ENCODE data around the gene POLR2L. TPM values are rescaled to one million over a fixed set of nuclear protein-coding genes. Genes with fewer than 3 reads are reported as not detected.

Gene POLR2L
- total and polyA plus RNA-seq, 2 of the 13 experiments (the other 11 are each of a cell fraction or from before 2014, with no cell fraction given): 104 to 114 TPM

DNA sequence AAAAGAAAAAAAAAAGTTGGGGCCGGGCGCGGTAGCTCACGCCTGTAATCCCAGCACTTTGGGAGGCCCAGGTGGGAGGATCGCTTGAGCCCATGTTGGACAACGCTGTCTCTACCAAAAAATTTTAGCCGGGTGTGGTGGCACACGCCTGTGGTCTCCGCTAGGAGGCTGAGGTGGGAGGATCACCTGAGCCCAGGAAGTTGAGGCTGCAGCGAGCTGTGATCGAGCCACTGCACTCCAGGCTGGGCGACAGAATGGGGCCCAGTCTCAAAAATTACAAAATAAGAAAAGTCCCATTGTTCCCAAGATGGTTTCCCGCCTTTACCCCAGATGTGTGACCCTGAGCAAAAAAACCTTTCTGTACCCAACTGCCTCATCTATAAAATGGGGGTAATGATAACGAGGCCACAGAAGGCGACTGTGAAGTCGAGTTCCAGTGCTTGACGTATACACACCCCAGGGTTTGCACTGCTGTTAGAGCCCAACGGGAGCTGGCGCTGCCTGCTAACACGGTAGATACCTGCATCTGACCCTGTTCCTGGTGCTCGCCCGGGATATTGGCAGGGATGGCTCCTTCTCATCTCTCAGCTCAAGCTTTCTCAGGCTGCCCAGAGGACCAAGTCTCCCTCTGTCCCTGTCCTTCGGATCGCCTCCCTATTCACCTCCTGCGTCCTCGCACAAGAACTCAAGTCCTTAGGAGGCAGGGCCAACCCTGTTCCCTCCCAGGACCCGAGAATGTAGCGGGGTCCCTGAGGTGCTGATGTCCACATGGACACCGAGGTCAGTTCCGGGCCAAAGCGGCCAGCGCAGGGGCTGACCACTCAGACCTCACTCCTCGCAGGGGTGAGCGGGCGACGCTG is 33.7 kb downstream of the POLR2L start (continued):
- 0 out of 2 replicates have a peak, but pooled peaks have one; percentile 62 for TF ChIP-seq MTF2 (CRISPR knock-in tag; IDR thresholded peaks at IDR 0.05; ENCODE audit: borderline replicate concordance)
- no peak for TF ChIP-seq NCOA5 (CRISPR knock-in tag; IDR thresholded peaks at IDR 0.05)
- TF ChIP-seq ZNF205 (CRISPR knock-in tag; IDR thresholded peaks at IDR 0.05): no peak
- 0 out of 2 replicates have a peak, but pooled peaks have one; percentile 42 for TF ChIP-seq ZNF224 (CRISPR knock-in tag; IDR thresholded peaks at IDR 0.05)
- TF ChIP-seq, protein P1, sequence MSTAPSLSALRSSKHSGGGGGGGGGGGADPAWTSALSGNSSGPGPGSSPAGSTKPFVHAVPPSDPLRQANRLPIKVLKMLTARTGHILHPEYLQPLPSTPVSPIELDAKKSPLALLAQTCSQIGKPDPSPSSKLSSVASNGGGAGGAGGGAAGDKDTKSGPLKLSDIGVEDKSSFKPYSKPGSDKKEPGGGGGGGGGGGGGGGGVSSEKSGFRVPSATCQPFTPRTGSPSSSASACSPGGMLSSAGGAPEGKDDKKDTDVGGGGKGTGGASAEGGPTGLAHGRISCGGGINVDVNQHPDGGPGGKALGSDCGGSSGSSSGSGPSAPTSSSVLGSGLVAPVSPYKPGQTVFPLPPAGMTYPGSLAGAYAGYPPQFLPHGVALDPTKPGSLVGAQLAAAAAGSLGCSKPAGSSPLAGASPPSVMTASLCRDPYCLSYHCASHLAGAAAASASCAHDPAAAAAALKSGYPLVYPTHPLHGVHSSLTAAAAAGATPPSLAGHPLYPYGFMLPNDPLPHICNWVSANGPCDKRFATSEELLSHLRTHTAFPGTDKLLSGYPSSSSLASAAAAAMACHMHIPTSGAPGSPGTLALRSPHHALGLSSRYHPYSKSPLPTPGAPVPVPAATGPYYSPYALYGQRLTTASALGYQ (CRISPR knock-in tag; IDR thresholded peaks at IDR 0.05): 0 out of 2 replicates have a peak, but pooled peaks have one; percentile 23
- TF ChIP-seq, protein P2, sequence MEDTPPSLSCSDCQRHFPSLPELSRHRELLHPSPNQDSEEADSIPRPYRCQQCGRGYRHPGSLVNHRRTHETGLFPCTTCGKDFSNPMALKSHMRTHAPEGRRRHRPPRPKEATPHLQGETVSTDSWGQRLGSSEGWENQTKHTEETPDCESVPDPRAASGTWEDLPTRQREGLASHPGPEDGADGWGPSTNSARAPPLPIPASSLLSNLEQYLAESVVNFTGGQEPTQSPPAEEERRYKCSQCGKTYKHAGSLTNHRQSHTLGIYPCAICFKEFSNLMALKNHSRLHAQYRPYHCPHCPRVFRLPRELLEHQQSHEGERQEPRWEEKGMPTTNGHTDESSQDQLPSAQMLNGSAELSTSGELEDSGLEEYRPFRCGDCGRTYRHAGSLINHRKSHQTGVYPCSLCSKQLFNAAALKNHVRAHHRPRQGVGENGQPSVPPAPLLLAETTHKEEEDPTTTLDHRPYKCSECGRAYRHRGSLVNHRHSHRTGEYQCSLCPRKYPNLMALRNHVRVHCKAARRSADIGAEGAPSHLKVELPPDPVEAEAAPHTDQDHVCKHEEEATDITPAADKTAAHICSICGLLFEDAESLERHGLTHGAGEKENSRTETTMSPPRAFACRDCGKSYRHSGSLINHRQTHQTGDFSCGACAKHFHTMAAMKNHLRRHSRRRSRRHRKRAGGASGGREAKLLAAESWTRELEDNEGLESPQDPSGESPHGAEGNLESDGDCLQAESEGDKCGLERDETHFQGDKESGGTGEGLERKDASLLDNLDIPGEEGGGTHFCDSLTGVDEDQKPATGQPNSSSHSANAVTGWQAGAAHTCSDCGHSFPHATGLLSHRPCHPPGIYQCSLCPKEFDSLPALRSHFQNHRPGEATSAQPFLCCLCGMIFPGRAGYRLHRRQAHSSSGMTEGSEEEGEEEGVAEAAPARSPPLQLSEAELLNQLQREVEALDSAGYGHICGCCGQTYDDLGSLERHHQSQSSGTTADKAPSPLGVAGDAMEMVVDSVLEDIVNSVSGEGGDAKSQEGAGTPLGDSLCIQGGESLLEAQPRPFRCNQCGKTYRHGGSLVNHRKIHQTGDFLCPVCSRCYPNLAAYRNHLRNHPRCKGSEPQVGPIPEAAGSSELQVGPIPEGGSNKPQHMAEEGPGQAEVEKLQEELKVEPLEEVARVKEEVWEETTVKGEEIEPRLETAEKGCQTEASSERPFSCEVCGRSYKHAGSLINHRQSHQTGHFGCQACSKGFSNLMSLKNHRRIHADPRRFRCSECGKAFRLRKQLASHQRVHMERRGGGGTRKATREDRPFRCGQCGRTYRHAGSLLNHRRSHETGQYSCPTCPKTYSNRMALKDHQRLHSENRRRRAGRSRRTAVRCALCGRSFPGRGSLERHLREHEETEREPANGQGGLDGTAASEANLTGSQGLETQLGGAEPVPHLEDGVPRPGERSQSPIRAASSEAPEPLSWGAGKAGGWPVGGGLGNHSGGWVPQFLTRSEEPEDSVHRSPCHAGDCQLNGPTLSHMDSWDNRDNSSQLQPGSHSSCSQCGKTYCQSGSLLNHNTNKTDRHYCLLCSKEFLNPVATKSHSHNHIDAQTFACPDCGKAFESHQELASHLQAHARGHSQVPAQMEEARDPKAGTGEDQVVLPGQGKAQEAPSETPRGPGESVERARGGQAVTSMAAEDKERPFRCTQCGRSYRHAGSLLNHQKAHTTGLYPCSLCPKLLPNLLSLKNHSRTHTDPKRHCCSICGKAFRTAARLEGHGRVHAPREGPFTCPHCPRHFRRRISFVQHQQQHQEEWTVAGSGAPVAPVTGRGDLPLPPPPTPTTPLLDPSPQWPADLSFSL (CRISPR knock-in tag; IDR thresholded peaks at IDR 0.05): no peak
- TF ChIP-seq ZNF263 (CRISPR knock-in tag; IDR thresholded peaks at IDR 0.05): 0 out of 2 replicates have a peak, but pooled peaks have one; percentile 38
- TF ChIP-seq, protein P3, sequence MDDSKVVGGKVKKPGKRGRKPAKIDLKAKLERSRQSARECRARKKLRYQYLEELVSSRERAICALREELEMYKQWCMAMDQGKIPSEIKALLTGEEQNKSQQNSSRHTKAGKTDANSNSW (CRISPR knock-in tag; IDR thresholded peaks at IDR 0.05; ENCODE audit: borderline replicate concordance): peak; percentile 3; the same call in 1 of the 2 replicates
- peak; percentile 55 for TF ChIP-seq RARA (CRISPR knock-in tag; IDR thresholded peaks at IDR 0.05)
- TF ChIP-seq, protein P4, sequence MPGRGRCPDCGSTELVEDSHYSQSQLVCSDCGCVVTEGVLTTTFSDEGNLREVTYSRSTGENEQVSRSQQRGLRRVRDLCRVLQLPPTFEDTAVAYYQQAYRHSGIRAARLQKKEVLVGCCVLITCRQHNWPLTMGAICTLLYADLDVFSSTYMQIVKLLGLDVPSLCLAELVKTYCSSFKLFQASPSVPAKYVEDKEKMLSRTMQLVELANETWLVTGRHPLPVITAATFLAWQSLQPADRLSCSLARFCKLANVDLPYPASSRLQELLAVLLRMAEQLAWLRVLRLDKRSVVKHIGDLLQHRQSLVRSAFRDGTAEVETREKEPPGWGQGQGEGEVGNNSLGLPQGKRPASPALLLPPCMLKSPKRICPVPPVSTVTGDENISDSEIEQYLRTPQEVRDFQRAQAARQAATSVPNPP (CRISPR knock-in tag; IDR thresholded peaks at IDR 0.05): no peak
- no peak for TF ChIP-seq SRF (IDR thresholded peaks at IDR 0.05; ENCODE audit: low read depth, low read length)
- no peak for TF ChIP-seq SATB2 (CRISPR knock-in tag; IDR thresholded peaks at IDR 0.05)
- peak; percentile 56; the same call in 1 of the 2 replicates for TF ChIP-seq POLR2AphosphoS5 (IDR thresholded peaks at IDR 0.05; ENCODE audit: low read depth, low read length)
- peak; percentile 17; the same call in 1 of the 2 replicates for TF ChIP-seq ZNF460 (CRISPR knock-in tag; IDR thresholded peaks at IDR 0.05; ENCODE audit: borderline replicate concordance)
- TF ChIP-seq, protein P5, sequence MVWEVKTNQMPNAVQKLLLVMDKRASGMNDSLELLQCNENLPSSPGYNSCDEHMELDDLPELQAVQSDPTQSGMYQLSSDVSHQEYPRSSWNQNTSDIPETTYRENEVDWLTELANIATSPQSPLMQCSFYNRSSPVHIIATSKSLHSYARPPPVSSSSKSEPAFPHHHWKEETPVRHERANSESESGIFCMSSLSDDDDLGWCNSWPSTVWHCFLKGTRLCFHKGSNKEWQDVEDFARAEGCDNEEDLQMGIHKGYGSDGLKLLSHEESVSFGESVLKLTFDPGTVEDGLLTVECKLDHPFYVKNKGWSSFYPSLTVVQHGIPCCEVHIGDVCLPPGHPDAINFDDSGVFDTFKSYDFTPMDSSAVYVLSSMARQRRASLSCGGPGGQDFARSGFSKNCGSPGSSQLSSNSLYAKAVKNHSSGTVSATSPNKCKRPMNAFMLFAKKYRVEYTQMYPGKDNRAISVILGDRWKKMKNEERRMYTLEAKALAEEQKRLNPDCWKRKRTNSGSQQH (CRISPR knock-in tag; IDR thresholded peaks at IDR 0.05; ENCODE audit: low read depth): peak; percentile 76; the same call in 1 of the 2 replicates
- TF ChIP-seq SNAI1 (CRISPR knock-in tag; IDR thresholded peaks at IDR 0.05; ENCODE audit: borderline replicate concordance): peak; percentile 31; the same call in 1 of the 2 replicates
- TF ChIP-seq ZMYM3 (CRISPR knock-in tag; IDR thresholded peaks at IDR 0.05): peak; percentile 41; the same call in 1 of the 2 replicates
